ENCODE measurements around the gene SERPINA4. TPM values are rescaled to one million over a fixed set of nuclear protein-coding genes. Genes with fewer than 3 reads are reported as not detected.

Gene SERPINA4
- total and polyA plus RNA-seq, 2 experiments from 2014 or later: not detected

DNA sequence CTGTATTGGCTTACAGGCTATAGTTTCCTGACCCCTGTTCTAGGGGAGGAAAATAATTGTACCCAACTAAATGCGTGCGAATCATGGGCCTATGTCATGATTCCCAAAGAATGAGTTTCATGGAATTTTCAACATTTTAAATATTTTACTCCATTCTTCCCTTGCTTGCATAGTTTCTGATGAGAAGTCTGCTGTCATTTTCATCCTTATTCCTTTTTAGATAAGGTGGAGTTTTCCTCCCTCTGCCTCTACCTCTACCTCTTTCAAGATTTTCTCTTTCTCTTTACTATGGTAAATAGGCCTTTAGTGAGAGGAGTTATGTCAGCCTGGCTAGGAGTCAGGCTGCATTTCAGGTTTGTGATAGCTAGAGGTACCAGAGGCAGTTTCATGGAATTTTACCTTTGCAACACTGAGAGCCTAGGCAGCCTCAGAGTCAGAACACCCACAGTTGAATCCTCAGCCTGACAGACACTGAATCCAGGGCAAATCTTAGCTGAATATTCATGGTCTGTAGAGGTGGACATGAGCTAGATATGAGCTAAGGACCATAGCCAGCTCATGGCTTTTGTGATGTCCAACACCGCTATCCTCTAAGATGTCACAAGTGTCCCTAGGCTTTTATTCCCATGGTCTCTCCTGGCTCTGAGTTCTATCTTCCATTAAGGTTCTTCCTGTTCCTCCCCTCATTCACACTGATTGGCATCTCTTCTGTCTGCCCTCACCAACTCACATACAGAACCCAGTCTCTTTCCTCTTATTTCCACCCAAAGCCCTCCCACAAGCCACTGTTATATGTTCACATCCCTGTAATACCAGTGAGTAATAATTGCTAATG lies 57.0 kb downstream of the SERPINA4 start:
- DNase-seq (ENCODE audit: low read depth in 1 of 2, low spot score in 1 of 2): no peak
- Histone ChIP-seq H3K36me3 (no peaks in the 10 kb centered on the region), H3K27me3 (no peaks in the 10 kb centered on the region)

DNA sequence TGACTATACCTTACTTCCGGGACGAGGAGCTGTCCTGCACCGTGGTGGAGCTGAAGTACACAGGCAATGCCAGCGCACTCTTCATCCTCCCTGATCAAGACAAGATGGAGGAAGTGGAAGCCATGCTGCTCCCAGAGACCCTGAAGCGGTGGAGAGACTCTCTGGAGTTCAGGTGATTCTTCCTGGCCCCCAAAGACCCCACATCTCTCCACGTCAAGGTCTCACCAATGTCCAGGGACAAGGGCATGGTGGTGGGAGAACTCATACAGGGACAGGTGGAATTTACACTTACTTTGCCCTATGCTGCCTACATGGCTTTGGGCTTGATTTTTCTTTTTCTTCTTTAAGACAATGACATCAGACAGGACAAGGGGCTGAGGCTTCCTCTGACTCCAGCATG lies 58.1 kb downstream of the SERPINA4 start:
- Histone ChIP-seq H3K36me3 (no peaks in the 10 kb centered on the region), H3K27me3 (peaks cover 1% of the 10 kb centered on the region), H3K27ac (no peak overlapping the region), H3K4me1 (ENCODE audit: low read depth) (no peaks in the 10 kb centered on the region), H3K4me3 (no peak overlapping the region), H3K9me3 (ENCODE audit: low read depth) (no peaks in the 10 kb centered on the region)
- TF ChIP-seq, protein P1, sequence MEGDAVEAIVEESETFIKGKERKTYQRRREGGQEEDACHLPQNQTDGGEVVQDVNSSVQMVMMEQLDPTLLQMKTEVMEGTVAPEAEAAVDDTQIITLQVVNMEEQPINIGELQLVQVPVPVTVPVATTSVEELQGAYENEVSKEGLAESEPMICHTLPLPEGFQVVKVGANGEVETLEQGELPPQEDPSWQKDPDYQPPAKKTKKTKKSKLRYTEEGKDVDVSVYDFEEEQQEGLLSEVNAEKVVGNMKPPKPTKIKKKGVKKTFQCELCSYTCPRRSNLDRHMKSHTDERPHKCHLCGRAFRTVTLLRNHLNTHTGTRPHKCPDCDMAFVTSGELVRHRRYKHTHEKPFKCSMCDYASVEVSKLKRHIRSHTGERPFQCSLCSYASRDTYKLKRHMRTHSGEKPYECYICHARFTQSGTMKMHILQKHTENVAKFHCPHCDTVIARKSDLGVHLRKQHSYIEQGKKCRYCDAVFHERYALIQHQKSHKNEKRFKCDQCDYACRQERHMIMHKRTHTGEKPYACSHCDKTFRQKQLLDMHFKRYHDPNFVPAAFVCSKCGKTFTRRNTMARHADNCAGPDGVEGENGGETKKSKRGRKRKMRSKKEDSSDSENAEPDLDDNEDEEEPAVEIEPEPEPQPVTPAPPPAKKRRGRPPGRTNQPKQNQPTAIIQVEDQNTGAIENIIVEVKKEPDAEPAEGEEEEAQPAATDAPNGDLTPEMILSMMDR (IDR thresholded peaks at IDR 0.05; ENCODE audit: low read depth, low read length): no peak
- DNase-seq (ENCODE audit: low read depth in 1 of 2, low spot score in 1 of 2): no peak

More for the DNA sequence above, 57.0 kb downstream of the SERPINA4 start:
- no peak overlapping the region for H3K27ac ChIP-seq
- H3K4me1 ChIP-seq (ENCODE audit: low read depth): no peaks in the 10 kb centered on the region
- H3K9me3 ChIP-seq (ENCODE audit: low read depth): no peaks in the 10 kb centered on the region
- no peak overlapping the region for H3K4me3 ChIP-seq
- TF ChIP-seq, protein P1 (IDR thresholded peaks at IDR 0.05; ENCODE audit: low read depth, low read length): no peak

Other genes starting within 250 kb of the SERPINA4 start
- gene SERPINA6, start 238.1 kb upstream of the SERPINA4 start, total RNA-seq: not detected in 2 replicates
- gene SERPINA6, start 238.1 kb upstream of the SERPINA4 start, polyA plus RNA-seq: 0.11 TPM in 1 of 2 replicates, not detected in the other
- not detected in 2 replicates for gene SERPINA2, start 194.7 kb upstream of the SERPINA4 start, total RNA-seq
- not detected in 2 replicates for gene SERPINA2, start 194.7 kb upstream of the SERPINA4 start, polyA plus RNA-seq
- gene SERPINA1, start 172.8 kb upstream of the SERPINA4 start, total RNA-seq: 0.69 TPM in 1 of 2 replicates, not detected in the other
- 2.6 TPM in 1 of 2 replicates, not detected in the other for gene SERPINA1, start 172.8 kb upstream of the SERPINA4 start, polyA plus RNA-seq
- gene SERPINA11, start 108.6 kb upstream of the SERPINA4 start, total RNA-seq: not detected in 2 replicates
- not detected in 2 replicates for gene SERPINA11, start 108.6 kb upstream of the SERPINA4 start, polyA plus RNA-seq
- not detected in 2 replicates for gene SERPINA9, start 85.2 kb upstream of the SERPINA4 start, total RNA-seq
- not detected in 2 replicates for gene SERPINA9, start 85.2 kb upstream of the SERPINA4 start, polyA plus RNA-seq
- gene SERPINA12, start 52.0 kb upstream of the SERPINA4 start, total RNA-seq: not detected in 2 replicates
- gene SERPINA12, start 52.0 kb upstream of the SERPINA4 start, polyA plus RNA-seq: not detected in 2 replicates
- not detected in 2 replicates for gene SERPINA5, start 20.0 kb downstream of the SERPINA4 start, total RNA-seq
- 0.56 TPM in 1 of 2 replicates, not detected in the other for gene SERPINA5, start 20.0 kb downstream of the SERPINA4 start, polyA plus RNA-seq
- gene SERPINA3, start 50.9 kb downstream of the SERPINA4 start, total RNA-seq: not detected in 2 replicates
- gene SERPINA3, start 50.9 kb downstream of the SERPINA4 start, polyA plus RNA-seq: 0.31 TPM in 1 of 2 replicates, not detected in the other
- 1.2 and 1.3 TPM in 2 replicates for gene GSC, start 208.7 kb downstream of the SERPINA4 start, total RNA-seq
- 0.24 TPM in 1 of 2 replicates, not detected in the other for gene GSC, start 208.7 kb downstream of the SERPINA4 start, polyA plus RNA-seq